H1 (cell line): ENCODE data around the gene TP53I11.

Experiments used
- CHD2 ChIP-seq: IDR thresholded peaks from 2 replicates; pipeline ENCODE4 v1.6.1; 2012; ENCODE audit warnings: low read length, improper control_type of control experiment
- CREB1 ChIP-seq: IDR thresholded peaks from 2 replicates; pipeline ENCODE4 v1.6.1; 2012; ENCODE audit warnings: inconsistent platforms
- FOSL1 ChIP-seq: IDR thresholded peaks from 2 replicates; pipeline ENCODE4 v1.6.1; 2011; ENCODE audit warnings: mild to moderate bottlenecking, low read depth, low read length, moderate library complexity; ENCODE audit not compliant: insufficient read depth
- GABPA ChIP-seq: IDR thresholded peaks from 2 replicates; pipeline ENCODE4 v1.6.1; 2011; ENCODE audit warnings: mild to moderate bottlenecking, low read length, moderate library complexity, borderline replicate concordance; ENCODE audit not compliant: insufficient read depth
- JUN ChIP-seq: IDR thresholded peaks from 2 replicates; pipeline ENCODE4 v1.6.1; 2011; ENCODE audit warnings: low read depth, mild to moderate bottlenecking, improper control_type of control experiment, low read length
- PHF8 ChIP-seq: fragments of 200-600 bp; sonication (generic); conservative IDR thresholded peaks from 2 replicates; pipeline ENCODE4 v1.7.1; 2012; ENCODE audit warnings: low read depth, mild to moderate bottlenecking, inconsistent platforms, low read length, moderate library complexity
- POLR2AphosphoS5 ChIP-seq: IDR thresholded peaks from 2 replicates; pipeline ENCODE4 v1.6.1; 2011; ENCODE audit warnings: low read depth, low read length
- RAD21 ChIP-seq, 2 experiments: IDR thresholded peaks in 1 of 2; conservative IDR thresholded peaks in 1 of 2; 2 replicates each; pipeline ENCODE4 v1.6.1; 2011; ENCODE audit warnings: low read depth in 2 of 2, low read length in 2 of 2, improper control_type of control experiment in 1 of 2, inconsistent platforms in 1 of 2, mild to moderate bottlenecking in 1 of 2, moderate library complexity in 1 of 2
- TCF12 ChIP-seq: IDR thresholded peaks from 2 replicates; pipeline ENCODE4 v1.6.1; 2011; ENCODE audit warnings: low read depth, mild to moderate bottlenecking, low read length
- YY1 ChIP-seq: IDR thresholded peaks from 2 replicates; pipeline ENCODE4 v1.6.1; 2011; ENCODE audit warnings: low read depth, mild to moderate bottlenecking, low read length
- TF ChIP-seq, protein P1 (sequence below), 3 experiments: IDR thresholded peaks; 1 replicate in 2 of 3; 2 replicates in 1 of 3; pipeline versions ENCODE4 v1.5.1 to v1.6.1; 2011; ENCODE audit warnings: low read length in 3 of 3, mild to moderate bottlenecking in 3 of 3, inconsistent platforms in 2 of 3, low read depth in 1 of 3, moderate library complexity in 1 of 3; ENCODE audit not compliant: insufficient read depth in 1 of 3; ENCODE audit errors: control extremely low read depth in 1 of 3

DNA sequence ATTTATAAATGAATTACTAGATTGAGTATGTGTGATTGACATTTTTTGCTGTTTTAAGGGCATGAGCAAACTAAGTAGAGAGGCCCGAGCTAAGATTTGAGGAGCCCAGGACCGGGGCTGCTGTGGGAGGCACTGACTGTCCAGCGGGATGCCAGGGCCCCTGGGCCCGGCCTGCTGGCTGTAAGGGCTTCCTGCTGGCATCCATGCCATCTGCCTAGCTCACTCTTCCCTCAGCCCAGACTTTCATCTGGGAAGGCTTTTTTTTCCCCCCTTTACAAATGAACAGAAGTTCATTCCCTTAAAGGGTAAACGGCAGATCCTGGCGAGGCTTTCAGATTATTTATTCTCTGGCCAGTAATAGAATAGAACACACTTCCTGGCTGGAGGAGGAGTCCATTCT, 16.0 kb upstream of the TP53I11 start:
- TF ChIP-seq TCF12 (no peak), RAD21 (IDR thresholded peaks at IDR 0.05 in 1 of 2, conservative IDR thresholded peaks at IDR 0.05 in 1 of 2; ENCODE audit: low read depth in 2 of 2, low read length in 2 of 2) (no peak), YY1 (no peak), CHD2 (no peak), GABPA (no peak), FOSL1 (no peak), CREB1 (no peak), PHF8 (no peak), POLR2AphosphoS5 (no peak), JUN (no peak)
- TF ChIP-seq, protein P1, sequence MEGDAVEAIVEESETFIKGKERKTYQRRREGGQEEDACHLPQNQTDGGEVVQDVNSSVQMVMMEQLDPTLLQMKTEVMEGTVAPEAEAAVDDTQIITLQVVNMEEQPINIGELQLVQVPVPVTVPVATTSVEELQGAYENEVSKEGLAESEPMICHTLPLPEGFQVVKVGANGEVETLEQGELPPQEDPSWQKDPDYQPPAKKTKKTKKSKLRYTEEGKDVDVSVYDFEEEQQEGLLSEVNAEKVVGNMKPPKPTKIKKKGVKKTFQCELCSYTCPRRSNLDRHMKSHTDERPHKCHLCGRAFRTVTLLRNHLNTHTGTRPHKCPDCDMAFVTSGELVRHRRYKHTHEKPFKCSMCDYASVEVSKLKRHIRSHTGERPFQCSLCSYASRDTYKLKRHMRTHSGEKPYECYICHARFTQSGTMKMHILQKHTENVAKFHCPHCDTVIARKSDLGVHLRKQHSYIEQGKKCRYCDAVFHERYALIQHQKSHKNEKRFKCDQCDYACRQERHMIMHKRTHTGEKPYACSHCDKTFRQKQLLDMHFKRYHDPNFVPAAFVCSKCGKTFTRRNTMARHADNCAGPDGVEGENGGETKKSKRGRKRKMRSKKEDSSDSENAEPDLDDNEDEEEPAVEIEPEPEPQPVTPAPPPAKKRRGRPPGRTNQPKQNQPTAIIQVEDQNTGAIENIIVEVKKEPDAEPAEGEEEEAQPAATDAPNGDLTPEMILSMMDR (IDR thresholded peaks at IDR 0.05; ENCODE audit: control extremely low read depth in 1 of 3, insufficient read depth in 1 of 3, low read depth in 1 of 3, low read length in 3 of 3), result no peak
